GM18502 (cell line): ENCODE results near the gene MED12.
"Not testable (repeated sequence)": the region's sequence is repeated elsewhere in the genome, so short reads cannot be mapped to it uniquely, and the experiment has no call there.

ENCODE experiments used
- ATAC-seq: cut with Tn5 transposase; IDR thresholded peaks from one replicate; pipeline ENCODE4 v1.9.1; 2021; ENCODE audit warnings: mild to moderate bottlenecking; ENCODE audit not compliant: unreplicated experiment, poor library complexity

MED12 gene

DNA sequence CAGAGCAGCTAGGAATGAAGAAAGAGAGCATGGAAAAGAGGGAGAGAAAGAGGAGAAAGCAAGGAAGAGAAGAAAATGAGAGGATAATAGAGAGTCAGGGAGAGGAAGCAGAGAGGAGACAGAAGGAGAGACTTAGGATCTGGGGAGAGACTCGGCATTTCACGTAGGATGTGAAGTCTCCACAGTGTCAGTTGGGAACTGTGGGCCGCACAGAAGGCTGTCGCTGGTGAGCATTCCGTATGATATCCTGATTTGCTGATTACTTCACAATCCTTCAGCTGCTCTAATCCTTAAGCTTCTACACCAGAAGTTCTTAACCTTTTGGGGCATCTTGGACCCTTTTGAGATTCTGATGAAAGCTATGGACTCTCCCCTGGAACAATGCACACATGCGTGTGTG is 40.2 kb downstream of the MED12 start:
- ATAC-seq, result no peak

DNA sequence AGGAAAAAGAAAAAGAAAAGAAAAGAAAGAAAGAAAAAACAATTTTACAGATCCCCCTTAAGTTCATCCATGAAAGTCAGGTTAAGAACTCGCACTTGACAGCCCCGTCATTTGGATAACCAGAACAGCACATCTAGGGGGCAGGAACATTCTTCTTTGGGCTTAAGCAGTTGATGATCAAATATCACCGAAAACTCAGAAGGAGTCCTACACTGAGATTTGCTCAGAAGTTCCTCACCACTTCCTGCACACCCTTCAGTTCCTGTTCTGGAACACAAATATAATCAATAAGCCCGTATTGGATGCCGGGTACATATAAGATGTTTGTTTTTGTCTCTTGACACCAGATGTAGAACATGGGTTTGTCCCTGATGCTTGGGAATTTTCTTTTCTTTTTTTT is 40.9 kb downstream of the MED12 start:
- no peak for ATAC-seq

DNA sequence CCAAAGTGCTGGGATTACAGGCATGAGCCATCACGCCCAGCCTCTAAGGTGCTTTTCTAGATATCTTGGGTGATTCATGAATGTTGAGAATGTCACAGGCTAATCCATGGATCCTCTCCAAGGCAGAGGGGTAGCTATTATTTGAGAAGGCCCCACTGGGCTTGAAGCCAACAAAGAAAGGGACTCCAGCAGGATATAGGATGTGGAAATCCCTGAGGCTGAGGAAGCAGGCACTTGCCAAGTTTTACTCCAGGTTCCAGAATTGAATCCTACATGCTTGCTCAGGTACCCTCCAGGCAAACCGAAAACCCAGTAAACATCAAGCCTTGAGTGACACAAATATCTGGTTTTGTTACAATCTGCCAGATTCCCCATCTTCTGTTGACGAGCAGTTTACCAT is 42.1 kb downstream of the MED12 start:
- no peak for ATAC-seq

DNA sequence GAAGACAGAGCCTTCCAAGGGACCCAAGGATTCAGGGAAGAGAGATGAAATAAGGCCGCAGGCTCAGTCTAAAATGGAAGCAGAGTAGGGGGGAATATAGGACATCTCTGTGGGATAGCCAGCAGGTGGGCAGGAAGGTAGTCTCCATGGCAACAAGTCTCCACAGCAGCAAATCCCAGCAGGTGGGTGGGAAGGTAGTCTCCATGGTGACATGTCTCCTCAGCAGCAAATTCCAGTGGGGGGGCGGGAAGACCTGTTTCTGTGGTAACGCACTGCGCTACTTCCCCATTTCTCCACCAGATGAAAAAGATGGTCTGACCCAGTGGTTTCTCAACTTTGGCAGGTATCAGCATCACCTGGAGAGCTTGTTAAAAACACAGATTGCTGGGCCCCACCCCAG is 44.6 kb downstream of the MED12 start:
- no peak for ATAC-seq

DNA sequence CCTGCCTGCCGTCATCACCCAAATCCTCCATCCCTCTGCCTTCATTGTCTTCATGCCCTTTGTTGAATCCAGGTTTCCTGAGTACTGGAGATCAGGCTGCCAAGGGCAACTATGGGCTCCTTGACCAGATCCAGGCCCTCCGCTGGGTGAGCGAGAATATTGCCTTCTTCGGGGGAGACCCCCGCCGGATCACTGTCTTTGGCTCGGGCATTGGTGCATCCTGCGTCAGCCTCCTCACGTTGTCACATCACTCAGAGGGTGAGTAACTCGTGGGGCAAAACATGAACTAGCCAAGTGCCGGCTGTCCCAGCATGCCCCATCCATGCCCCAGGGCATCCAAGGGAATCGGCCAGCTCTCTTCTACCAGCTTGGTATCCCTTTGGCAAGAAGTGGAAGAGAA is 45.7 kb downstream of the MED12 start:
- ATAC-seq, result no peak

DNA sequence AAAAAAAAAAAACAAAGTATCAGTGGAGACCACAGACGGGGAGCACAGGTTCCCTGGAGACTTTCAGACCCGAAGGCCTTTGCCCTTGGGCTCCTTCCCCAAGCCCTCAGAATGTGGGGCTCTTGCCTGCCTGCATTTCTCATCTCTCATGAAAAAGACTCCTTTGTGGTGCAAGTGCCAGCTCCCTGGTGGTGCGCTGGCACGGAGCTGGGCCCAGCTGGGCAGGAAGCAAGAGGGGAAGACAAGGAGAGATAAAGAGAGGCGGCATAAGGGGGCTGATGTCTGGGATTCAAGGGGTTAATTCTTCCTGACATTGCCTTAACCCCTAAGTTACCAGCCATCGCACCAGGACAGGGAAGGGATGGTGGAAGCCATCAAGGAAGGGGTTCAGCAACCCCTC is 48.1 kb downstream of the MED12 start:
- ATAC-seq, result no peak

DNA sequence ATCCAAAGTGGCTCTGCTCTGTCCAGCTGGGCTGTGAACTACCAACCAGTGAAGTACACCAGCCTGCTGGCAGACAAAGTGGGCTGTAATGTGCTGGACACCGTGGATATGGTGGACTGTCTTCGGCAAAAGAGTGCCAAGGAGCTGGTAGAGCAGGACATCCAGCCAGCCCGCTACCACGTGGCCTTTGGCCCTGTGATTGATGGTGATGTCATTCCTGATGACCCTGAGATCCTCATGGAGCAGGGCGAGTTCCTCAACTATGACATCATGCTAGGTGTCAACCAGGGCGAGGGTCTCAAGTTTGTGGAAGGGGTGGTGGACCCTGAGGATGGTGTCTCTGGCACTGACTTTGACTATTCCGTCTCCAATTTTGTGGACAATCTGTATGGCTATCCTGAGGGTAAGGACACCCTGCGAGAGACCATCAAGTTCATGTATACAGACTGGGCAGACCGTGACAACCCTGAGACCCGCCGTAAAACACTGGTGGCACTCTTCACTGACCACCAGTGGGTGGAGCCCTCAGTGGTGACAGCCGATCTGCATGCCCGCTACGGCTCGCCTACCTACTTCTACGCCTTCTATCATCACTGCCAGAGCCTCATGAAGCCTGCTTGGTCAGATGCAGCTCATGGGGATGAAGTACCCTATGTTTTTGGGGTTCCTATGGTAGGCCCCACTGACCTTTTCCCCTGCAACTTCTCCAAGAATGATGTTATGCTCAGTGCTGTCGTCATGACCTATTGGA is 48.8 kb downstream of the MED12 start:
- no peak for ATAC-seq

DNA sequence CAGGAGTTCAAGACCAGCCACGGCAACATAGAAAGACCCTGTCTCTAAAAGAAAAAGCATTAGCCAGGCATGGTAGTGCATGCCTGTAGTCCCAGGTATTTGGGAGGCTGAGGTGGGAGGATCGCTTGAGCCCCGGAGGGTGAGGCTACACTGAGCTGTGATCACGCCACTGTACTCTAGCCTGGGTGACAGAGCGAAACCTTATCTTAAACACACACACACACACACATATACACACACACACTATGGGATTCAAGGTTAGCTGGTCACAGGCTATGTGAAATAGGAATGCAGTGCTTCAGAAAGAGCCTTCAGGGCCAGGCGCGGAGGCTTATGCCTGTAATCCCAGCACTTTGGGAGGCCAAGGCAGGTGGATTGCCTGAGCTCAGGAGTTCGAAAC is 49.7 kb downstream of the MED12 start:
- no peak for ATAC-seq

DNA sequence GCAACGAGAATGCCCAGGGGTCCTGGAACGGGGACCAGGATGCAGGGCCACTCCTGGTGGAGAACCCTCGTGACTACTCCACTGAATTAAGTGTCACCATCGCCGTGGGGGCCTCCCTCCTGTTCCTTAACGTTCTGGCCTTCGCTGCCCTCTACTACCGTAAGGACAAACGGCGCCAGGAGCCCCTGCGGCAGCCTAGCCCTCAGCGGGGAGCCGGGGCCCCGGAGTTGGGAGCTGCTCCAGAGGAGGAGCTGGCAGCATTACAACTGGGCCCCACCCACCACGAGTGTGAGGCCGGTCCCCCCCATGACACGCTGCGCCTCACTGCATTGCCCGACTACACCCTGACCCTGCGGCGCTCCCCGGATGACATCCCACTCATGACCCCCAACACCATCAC is 51.2 kb downstream of the MED12 start:
- no peak for ATAC-seq

DNA sequence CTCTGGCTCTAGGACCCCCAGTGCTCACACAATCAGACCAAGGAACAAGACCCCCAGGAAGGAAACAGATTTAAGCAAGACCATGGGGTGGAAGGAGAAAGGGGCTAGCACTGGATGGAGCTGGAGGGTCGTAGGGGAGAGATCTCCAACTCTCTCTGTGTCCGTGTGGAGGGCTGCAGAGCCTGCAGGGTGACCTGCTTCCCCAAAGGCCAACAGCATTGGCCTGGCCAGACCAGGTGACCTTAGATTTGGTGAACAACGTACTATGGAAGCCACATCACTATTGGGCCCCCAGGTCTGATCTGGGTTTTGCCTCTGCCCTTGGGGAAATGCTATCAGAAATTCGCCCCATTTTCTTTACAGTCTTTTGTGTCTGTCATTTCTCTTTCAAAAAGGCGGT is 52.3 kb downstream of the MED12 start:
- no peak for ATAC-seq

DNA sequence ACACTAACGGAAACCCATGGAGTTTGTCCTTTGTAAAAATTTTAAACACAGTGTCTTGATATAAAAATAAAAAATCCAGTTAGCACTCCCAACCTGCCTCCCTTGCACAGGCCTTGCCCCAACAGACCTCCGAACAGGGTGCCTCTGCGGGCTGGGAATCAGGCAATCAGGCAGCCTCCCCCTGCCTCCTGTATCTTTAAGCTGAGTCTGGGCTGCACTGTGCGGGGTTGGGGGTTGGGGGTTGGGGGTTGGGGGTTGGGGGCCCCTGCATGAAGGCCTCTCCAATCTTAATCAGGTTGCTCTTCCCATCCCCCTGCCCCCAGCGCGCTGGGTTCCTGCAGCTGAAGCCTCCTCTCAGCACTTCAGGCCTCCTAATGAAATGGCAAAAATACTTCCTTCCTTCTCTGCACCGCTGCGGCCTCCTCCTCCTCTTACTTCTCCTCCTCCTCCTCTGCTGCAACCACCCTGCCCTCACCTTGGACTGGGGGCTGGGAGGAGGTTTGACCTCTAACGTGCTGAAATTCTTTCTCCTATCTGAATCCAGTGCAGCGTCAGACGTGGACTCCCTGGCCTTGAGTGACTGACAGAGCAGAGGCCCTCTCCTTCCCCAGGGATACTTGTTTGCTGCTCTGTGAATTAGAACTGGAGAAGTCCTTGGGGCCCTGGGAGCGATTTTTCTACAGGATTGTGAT is 52.9 kb downstream of the MED12 start:
- no peak for ATAC-seq

DNA sequence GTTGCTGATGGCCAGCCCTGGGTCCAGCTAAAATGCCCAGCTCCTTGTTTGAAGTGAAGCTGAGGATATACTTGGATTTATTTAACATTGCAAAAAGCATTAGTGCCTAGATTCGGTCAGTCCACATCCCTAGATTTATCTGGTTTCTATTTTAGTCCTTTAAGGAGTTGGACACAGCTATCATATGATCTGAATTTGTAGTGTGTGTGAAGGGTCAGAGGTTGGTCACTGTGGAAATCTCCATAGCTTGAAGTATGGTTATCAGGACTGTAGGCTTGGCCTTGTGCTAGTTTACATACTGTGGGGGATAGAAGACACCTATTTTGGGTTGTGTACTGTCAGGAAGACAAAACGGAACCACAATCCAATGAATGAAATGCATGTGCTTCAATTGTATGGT is 55.0 kb downstream of the MED12 start:
- no peak for ATAC-seq

DNA sequence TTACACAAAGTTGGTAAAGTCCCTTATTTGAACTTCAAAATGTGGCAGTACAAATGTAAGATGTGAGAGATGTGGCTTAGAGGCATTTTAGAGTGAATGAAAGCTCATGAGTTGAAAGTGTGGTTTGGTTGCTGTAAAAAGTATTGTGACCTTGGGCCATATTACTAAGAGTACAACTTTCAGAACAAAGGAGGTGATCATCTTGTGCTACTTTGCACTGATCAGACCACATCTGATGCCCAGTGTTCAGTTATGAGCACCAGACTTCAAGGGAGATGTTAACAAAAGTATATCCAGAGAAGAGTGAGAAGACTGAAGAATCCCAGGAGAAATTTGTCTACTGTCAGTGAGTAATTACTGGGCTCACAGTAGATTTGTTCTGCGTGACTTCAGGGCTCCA is 56.4 kb downstream of the MED12 start:
- no peak for ATAC-seq

DNA sequence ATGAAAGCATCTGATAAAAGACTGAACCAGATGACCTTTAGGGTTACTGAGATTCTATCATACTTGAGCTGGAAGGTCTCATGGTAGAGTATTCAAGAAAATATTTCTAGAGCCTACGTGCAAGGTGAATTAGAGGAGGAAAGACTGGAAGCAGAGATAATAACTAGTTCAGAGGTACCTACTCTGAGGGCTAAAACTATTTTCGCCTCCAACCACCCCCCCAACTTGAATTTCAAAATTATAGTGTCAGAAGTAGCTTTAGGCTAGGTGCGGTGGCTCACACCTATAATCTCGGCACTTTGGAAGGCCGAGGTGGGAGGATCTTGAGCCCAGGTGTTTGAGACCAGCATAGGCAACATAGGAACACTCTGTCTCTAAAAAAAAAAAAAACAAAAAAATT is 57.1 kb downstream of the MED12 start:
- ATAC-seq, result no peak

DNA sequence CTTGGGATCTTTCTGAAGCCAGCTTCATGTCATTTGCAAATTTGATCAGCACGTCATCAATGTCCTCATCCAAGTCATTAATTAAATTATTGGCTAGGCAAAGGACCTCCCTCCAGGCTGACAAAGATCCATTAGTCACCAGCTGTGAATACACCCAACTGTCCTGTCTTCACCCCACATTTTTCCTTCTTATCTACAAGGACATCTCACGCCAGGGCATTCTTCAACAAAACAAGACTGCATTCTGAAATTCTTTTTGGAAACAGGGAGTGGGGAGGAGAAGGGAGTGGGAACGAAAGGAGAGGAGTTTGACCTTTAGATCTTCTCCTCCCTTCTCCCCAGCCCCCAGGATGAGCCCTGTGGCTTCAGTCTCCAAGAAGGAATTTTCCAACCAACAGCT is 58.9 kb downstream of the MED12 start:
- no peak for ATAC-seq

DNA sequence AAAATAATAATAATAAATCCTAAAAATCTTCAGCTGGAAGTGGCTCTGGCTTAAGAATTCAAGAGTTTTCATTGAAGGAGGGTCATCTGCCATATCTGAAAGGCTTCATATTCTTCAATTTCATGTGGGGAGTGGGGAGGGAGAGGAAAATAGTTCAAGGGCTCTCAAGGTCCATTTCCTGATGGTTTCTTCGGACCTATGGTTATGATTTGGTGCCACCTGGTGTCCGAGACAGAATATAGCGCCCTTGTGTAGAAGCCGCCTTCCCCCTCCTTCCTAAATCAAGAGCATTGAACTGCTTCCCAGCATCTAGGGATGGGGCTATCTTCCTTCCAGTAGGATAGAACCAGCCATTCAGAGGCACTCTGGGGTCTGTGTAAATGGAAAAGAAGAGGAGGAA is 60.5 kb downstream of the MED12 start:
- no peak for ATAC-seq

DNA sequence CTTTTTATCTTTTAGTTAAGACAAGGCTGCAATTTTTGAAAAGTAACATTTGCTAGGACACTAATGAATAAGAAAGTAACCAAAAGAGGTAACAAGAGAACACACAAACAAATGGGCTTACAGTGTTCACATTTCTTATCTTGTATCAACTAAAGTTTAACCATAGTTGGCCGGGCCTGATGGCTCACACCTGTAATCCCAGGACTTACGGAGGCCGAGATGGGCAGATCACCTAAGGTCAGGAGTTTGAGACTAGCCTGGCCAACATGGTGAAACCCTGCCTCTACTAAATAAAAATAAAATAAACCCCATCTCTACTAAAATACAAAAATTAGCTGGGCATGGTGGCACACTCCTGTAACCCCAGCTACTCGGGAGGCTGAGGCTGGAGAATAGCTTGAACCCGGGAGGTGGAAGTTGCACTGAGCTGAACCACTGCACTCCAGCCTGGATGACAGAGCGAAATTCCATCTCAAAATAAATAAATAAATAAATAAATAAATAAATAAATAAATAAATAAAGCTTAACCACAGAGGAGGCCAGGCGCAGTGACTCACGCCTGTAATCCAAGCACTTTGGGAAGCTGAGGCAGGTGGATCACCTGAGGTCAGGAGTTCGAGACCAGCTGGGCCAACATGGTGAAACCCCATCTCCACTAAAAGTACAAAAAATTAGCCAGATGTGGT is 62.3 kb downstream of the MED12 start:
- ATAC-seq, result not testable (repeated sequence)

DNA sequence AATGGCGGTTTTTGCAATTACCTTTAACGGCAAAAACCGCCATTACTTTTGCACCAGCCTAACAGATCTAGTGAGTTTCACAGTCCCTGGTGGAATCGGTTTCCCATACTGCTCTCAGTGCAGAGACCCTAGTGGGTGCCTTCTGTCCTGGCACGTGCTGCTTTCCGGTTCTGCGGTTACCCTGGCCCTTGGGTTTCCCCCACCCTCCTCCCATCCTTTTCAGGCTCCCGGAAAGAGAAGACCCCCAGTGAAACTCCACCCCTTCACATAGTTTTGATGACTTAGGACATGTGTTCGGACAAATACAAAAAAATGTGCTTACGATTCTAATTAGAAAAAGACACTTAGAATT is 63.1 kb downstream of the MED12 start:
- peak; percentile 52 for ATAC-seq

DNA sequence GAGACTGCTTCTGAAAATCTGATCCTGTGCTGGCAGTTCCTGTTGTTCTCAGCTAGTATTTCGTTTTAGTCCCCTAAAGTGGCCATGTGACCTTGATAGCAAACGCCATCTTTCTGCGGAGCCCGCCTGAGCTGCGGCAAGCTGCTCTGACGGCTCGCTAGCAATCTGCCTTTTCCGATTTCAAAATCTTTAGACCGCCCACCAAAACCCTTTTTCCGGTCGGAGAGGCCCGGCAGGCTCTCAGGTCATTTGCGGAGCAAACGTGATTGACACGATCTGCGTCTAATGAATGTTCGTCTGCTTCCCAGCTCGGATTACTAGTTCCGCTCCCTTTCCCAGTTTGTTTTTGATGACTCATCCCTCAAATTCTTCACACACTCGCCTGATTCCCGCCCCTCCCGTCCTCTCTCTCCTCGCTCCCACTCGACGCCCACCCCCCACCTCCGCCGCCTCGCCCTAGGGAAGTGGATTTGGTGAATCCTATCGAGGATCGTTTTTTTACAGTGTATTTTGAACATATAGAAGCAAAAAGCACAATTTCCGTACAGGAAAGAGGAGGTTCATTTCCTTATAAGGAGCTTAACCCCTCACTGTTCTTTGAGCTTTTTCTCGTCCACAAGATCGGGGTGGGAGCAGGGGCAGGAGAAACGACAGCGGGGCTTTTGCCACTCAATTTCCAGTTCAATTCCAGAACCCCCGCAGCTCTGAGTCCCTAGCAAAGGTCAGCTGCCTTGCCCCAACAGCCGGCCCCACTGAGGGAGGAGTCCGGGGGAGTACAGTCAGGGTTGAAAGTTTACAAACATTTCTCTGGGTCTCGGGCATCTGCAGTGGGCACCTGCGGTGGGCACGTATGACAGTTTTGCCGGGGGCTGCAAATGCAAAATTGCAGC is 63.8 kb downstream of the MED12 start:
- ATAC-seq, result peak; percentile 88

DNA sequence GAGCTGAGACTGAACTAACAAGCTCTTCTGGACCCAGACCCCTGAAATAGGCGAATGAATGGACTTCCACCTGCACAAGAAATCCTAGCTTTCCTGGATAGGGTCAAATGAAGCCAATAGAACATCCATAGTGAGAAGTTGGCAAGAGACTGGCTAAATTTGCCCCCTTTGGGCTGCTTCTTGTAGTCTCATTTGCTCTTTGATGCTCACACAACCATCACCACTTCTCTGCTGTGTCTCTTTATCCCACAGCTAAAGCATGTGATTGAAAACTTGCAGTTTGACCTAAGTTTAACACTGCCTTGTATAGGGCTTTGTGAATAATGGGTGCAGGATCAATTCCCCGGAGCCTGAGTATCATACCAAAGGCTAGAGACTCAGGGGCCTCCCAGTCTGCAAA is 64.5 kb downstream of the MED12 start:
- ATAC-seq, result no peak

DNA sequence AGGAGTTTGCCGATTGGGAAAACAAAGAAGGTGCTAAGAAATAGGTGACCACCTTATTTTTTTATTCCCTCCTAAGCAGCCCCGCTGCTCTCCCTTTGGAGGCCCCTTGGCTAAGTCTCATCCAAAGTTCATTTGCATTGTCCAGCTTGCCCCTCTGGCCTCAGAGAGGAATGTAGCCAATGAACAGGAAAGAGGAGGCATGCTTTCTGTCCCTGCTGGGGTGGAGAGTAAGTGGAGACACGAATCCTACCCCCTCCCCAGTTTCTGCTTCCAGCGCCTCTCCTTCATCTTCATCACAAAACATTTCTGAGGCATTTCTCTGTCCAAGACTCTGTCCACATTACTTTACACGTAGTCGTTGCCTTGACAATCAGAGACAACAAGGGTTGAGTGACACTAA is 64.9 kb downstream of the MED12 start:
- ATAC-seq, result no peak
